Gastrocnemius medialis (tissue), 4 donors: Measurements from ENCODE around the gene GSAP. TPM values are rescaled to one million over a fixed set of nuclear protein-coding genes. Genes with fewer than 3 reads are reported as not detected.

Experiments used
- ATAC-seq, 2 donors: fragments of 150-250 bp; one replicate each; pipeline ENCODE4 v1.9.1; 2016
- DNase-seq, 2 donors: peaks; one replicate each; pipeline ENCODE4 v3.0.0-alpha.2; 2019
- H3K27ac ChIP-seq, 4 donors: fragments of 200-600 bp; sonication (generic); 1 replicate in 1 of 4; 2 replicates in 3 of 4; pipeline ENCODE4 v1.5.1; 2016 to 2018; ENCODE audit warnings: mild to moderate bottlenecking in 2 of 4, moderate library complexity in 1 of 4
- H3K27me3 ChIP-seq, 3 donors: fragments of 200-600 bp; sonication (generic) in 2 of 3; 1 replicate in 1 of 3; 2 replicates in 2 of 3; pipeline versions ENCODE4 v1.5.1 to v1.6.0; 2016 to 2019; ENCODE audit warnings: mild to moderate bottlenecking in 1 of 3, moderate library complexity in 1 of 3
- H3K36me3 ChIP-seq, 2 donors: fragments of 200-600 bp; sonication (generic) in 1 of 2; one replicate each; pipeline ENCODE4 v1.5.1; 2017 to 2018
- H3K4me1 ChIP-seq, 2 donors: fragments of 200-600 bp; sonication (generic) in 1 of 2; one replicate each; pipeline ENCODE4 v1.5.1; 2016 to 2017; ENCODE audit warnings: mild to moderate bottlenecking in 2 of 2
- H3K4me3 ChIP-seq, 4 donors: fragments of 200-600 bp; sonication (generic) in 3 of 4; 1 replicate in 1 of 4; 2 replicates in 3 of 4; pipeline ENCODE4 v1.5.1; 2016 to 2019; ENCODE audit warnings: mild to moderate bottlenecking in 2 of 4
- H3K9me3 ChIP-seq, 3 donors: fragments of 200-600 bp; sonication (generic) in 2 of 3; 1 replicate in 1 of 3; 2 replicates in 2 of 3; pipeline ENCODE4 v1.5.1; 2016 to 2019
- POLR2A ChIP-seq, 2 donors: fragments of 450-650 bp; IDR thresholded peaks; one replicate each; pipeline ENCODE4 v1.6.1; 2017; ENCODE audit warnings: antibody characterized with exemption in 2 of 2, mild to moderate bottlenecking in 2 of 2, moderate library complexity in 2 of 2
- in situ Hi-C, 4 donors: fragments of 200-750 bp; cut with MboI; loops; one replicate each; pipeline versions ENCODE4 v1.15.0 to v1.8.0; 2017; ENCODE audit warnings: low sequenced_read_pairs in 4 of 4
- intact Hi-C: fragments of 100-400 bp; cut with DNase I; formaldehyde crosslinking; loops from one replicate; pipeline ENCODE4 v1.15.1; 2023; ENCODE audit warnings: low total_unique reads
- total RNA-seq, 4 donors: library from RNA; depleted of rRNA; stranded (reverse); fragments of >200 nt; gene quantifications; one replicate each; pipeline versions ENCODE4 v1.1.0 to v1.2.3, GENCODE V29; 2016
- TF ChIP-seq, protein P1 (sequence below), 5 experiments: fragments of 450-650 bp in 3 of 5; fragments of 200-600 bp in 2 of 5; sonication (generic) in 2 of 5; IDR thresholded peaks in 4 of 5; conservative IDR thresholded peaks in 1 of 5; 1 replicate in 4 of 5; 2 replicates in 1 of 5; pipeline ENCODE4 v1.5.1; 2016 to 2019; ENCODE audit warnings: antibody characterized with exemption in 5 of 5, mild to moderate bottlenecking in 3 of 5, moderate library complexity in 3 of 5

Gene GSAP
- total RNA-seq, 4 donors from 2014 or later: 1.2 to 8.3 (median 2.5) TPM

DNA sequence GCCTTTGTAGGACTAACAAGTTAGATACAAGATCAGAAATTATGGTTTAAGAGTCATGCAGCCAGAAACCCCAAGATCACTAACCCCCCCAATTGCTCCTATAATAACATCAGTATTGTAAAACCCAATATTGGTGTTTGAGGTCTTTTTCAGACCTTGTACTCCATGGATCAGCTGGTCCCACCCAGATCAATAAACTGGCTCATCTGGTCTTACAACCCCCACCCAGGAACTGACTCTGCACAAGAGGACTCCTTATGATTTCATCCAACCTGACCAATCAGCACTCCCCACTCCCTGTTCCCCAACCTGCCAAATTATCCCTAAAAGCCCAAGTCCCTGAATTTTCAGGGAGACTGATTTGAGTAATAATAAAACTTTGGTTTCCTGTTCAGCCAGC, 6.4 kb upstream of the GSAP start:
- in situ Hi-C loops: no loop called here
- Histone ChIP-seq H3K36me3 (no peaks in the 10 kb centered on the region), H3K27ac (no peak overlapping the region), H3K4me1 (peaks cover 0 to 3% of the 10 kb centered on the region in 2 donors), H3K27me3 (peaks cover 0 to 11% (median 11%) of the 10 kb centered on the region in 3 donors), H3K9me3 (no peaks in the 10 kb centered on the region), H3K4me3 (no peak overlapping the region)
- intact Hi-C loops: no loop called here
- ATAC-seq (no peak), DNase-seq (no peak)
- no peak for TF ChIP-seq POLR2A (IDR thresholded peaks at IDR 0.05)
- TF ChIP-seq, protein P1, sequence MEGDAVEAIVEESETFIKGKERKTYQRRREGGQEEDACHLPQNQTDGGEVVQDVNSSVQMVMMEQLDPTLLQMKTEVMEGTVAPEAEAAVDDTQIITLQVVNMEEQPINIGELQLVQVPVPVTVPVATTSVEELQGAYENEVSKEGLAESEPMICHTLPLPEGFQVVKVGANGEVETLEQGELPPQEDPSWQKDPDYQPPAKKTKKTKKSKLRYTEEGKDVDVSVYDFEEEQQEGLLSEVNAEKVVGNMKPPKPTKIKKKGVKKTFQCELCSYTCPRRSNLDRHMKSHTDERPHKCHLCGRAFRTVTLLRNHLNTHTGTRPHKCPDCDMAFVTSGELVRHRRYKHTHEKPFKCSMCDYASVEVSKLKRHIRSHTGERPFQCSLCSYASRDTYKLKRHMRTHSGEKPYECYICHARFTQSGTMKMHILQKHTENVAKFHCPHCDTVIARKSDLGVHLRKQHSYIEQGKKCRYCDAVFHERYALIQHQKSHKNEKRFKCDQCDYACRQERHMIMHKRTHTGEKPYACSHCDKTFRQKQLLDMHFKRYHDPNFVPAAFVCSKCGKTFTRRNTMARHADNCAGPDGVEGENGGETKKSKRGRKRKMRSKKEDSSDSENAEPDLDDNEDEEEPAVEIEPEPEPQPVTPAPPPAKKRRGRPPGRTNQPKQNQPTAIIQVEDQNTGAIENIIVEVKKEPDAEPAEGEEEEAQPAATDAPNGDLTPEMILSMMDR (IDR thresholded peaks at IDR 0.05 in 4 of 5, conservative IDR thresholded peaks at IDR 0.05 in 1 of 5): no peak

DNA sequence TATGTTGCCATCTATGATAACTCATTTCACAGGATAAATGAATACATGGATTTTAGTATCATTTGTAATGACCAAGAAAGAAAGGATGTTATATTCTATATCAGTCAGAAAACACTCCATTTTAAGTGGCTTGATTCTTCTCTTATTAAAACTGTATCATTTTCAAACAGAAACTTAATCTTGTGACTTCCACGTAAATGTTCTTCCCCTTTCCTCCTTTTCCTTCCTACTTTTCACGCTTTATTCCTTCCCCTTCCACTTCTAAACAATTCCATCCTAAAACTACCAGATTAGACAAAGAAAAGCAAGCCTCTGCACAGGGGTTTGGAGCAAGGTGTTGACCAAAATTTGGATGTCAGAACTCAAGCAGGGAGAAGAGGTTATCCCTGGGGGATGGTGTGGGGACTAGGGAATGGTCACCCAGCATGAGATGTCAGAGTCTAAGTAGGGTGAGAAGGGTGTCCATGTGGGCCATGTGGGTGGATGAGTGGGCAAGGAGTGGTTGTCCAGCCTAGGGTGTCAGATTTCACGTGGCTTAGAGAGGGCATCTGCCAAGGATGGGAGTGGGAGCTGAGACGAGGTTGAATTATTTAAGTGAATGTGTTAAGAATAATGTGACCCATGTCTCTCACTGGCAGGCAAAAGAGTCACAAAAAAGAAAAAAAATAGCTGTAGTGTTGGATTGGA, 5.0 kb upstream of the GSAP start:
- ATAC-seq (no peak), DNase-seq (no peak)
- Histone ChIP-seq H3K36me3 (no peaks in the 10 kb centered on the region), H3K4me1 (peaks cover 0 to 9% of the 10 kb centered on the region in 2 donors), H3K27ac (no peak overlapping the region), H3K27me3 (peaks cover 0 to 10% (median 8%) of the 10 kb centered on the region in 3 donors), H3K9me3 (no peaks in the 10 kb centered on the region), H3K4me3 (no peak overlapping the region)
- intact Hi-C loops (no loop called here), in situ Hi-C loops (no loop called here)
- TF ChIP-seq, protein P1 (IDR thresholded peaks at IDR 0.05 in 4 of 5, conservative IDR thresholded peaks at IDR 0.05 in 1 of 5): no peak
- no peak for TF ChIP-seq POLR2A (IDR thresholded peaks at IDR 0.05)

GRCh38 chr7:77420438-77420837, 4.3 kb upstream of the GSAP start:
- TF ChIP-seq POLR2A (IDR thresholded peaks at IDR 0.05): no peak
- TF ChIP-seq, protein P1 (IDR thresholded peaks at IDR 0.05 in 4 of 5, conservative IDR thresholded peaks at IDR 0.05 in 1 of 5): no peak
- no peaks in the 10 kb centered on the region for H3K9me3 ChIP-seq
- H3K36me3 ChIP-seq: no peaks in the 10 kb centered on the region
- DNase-seq (no peak), ATAC-seq (no peak)
- no peak overlapping the region for H3K27ac ChIP-seq
- H3K4me3 ChIP-seq: no peak overlapping the region
- intact Hi-C loops (no loop called here), in situ Hi-C loops (no loop called here)
- peaks cover 0 to 5% (median 3%) of the 10 kb centered on the region in 3 donors for H3K27me3 ChIP-seq
- peaks cover 0 to 9% of the 10 kb centered on the region in 2 donors for H3K4me1 ChIP-seq

DNA sequence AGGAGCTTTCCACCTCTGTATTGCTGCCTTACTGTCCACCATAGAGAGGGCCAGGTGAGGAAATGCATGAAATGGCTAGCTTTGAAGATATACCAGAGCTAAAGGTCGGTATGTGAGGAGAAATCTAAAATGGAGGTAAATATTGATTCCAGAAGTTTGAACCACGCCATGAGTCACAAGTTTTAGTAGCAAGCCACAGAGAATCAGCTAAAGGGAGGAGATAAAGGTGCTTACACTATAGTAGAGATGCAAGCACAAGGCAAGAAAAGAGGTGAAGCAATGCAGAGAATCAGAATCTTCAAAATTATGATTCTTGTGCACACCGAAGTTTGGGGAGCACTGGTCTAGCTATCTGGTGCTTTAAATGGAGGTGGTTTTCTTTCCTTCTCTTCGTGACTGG, 3.0 kb upstream of the GSAP start:
- TF ChIP-seq POLR2A (IDR thresholded peaks at IDR 0.05): no peak
- Histone ChIP-seq H3K36me3 (no peaks in the 10 kb centered on the region), H3K27me3 (no peaks in the 10 kb centered on the region), H3K9me3 (no peaks in the 10 kb centered on the region), H3K27ac (no peak overlapping the region), H3K4me1 (peaks cover 0 to 14% of the 10 kb centered on the region in 2 donors), H3K4me3 (no peak overlapping the region)
- DNase-seq: no peak
- ATAC-seq: no peak
- intact Hi-C loops: no loop called here
- in situ Hi-C loops: no loop called here

GRCh38 chr7:77417801-77418200, 1.7 kb upstream of the GSAP start:
- in situ Hi-C loops: no loop called here
- H3K4me3 ChIP-seq: no peak overlapping the region
- ATAC-seq: no peak
- TF ChIP-seq POLR2A (IDR thresholded peaks at IDR 0.05): no peak
- TF ChIP-seq, protein P1 (IDR thresholded peaks at IDR 0.05 in 4 of 5, conservative IDR thresholded peaks at IDR 0.05 in 1 of 5): no peak
- DNase-seq: no peak
- no peaks in the 10 kb centered on the region for H3K9me3 ChIP-seq
- H3K4me1 ChIP-seq: peaks cover 0 to 15% of the 10 kb centered on the region in 2 donors
- H3K27me3 ChIP-seq: no peaks in the 10 kb centered on the region
- intact Hi-C loops: no loop called here
- no peak overlapping the region for H3K27ac ChIP-seq
- no peaks in the 10 kb centered on the region for H3K36me3 ChIP-seq
